ENCODE results near the gene CLASRP.

DNA sequence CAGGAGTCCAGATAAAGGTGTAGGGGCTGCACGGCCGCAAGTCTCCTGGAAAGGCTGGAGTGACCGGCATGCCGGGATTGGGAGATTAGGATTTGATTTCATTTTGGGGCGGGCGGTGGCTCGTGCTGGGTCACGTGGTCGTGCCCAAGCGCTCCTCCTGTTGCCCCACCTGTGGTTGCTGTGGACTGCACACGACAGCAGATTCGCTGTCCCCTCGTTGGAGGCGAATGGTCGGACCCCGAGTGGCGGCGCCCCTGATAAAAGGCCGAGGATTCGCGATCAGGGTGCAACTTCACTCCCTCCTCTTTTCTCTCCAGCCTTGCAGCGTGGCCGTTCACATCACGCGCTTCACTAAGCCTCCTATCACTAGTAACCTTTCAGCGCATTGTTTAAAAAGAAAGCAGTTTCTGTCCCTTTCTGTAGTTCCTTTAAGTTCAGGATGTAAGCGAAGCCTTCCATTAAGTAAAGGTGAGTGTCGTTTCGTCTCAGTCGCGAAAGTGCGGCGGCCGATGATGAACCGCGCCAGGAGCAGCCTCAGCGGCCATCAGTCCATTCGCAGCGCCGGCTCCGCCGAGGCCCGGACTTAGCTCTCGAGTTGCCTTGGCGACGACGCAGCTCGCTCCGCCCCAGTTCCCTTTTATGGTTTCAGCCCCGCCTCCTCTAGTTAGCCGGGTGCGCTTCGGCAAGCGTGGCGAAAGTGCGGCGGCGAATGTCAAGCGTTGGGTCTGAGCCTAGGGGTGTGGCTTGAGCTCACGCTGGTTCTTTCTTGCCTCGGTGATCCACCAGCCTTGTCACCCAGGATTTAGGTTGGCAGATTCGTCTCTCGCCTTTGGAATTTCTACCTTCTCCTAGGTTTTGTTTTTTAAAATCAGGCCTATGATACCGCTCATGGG is 52.4 kb downstream of the CLASRP start:
- TF ChIP-seq CBX8 (IDR thresholded peaks at IDR 0.05; ENCODE audit: borderline replicate concordance, low read depth, low read length), result no peak
- TF ChIP-seq NRF1 (IDR thresholded peaks at IDR 0.05; ENCODE audit: low read depth, low read length), result no peak
- TF ChIP-seq, protein P1, sequence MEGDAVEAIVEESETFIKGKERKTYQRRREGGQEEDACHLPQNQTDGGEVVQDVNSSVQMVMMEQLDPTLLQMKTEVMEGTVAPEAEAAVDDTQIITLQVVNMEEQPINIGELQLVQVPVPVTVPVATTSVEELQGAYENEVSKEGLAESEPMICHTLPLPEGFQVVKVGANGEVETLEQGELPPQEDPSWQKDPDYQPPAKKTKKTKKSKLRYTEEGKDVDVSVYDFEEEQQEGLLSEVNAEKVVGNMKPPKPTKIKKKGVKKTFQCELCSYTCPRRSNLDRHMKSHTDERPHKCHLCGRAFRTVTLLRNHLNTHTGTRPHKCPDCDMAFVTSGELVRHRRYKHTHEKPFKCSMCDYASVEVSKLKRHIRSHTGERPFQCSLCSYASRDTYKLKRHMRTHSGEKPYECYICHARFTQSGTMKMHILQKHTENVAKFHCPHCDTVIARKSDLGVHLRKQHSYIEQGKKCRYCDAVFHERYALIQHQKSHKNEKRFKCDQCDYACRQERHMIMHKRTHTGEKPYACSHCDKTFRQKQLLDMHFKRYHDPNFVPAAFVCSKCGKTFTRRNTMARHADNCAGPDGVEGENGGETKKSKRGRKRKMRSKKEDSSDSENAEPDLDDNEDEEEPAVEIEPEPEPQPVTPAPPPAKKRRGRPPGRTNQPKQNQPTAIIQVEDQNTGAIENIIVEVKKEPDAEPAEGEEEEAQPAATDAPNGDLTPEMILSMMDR (IDR thresholded peaks at IDR 0.05; ENCODE audit: control extremely low read depth in 1 of 3, insufficient read depth in 1 of 3, low read depth in 1 of 3, low read length in 3 of 3), result no peak
- peak; percentile 62 to 76 for TF ChIP-seq POLR2A (IDR thresholded peaks at IDR 0.05; ENCODE audit: control extremely low read depth in 1 of 2, low read depth in 2 of 2, low read length in 2 of 2)
- TF ChIP-seq, protein P2, sequence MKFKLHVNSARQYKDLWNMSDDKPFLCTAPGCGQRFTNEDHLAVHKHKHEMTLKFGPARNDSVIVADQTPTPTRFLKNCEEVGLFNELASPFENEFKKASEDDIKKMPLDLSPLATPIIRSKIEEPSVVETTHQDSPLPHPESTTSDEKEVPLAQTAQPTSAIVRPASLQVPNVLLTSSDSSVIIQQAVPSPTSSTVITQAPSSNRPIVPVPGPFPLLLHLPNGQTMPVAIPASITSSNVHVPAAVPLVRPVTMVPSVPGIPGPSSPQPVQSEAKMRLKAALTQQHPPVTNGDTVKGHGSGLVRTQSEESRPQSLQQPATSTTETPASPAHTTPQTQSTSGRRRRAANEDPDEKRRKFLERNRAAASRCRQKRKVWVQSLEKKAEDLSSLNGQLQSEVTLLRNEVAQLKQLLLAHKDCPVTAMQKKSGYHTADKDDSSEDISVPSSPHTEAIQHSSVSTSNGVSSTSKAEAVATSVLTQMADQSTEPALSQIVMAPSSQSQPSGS (IDR thresholded peaks at IDR 0.05; ENCODE audit: low read length), result no peak
- TF ChIP-seq CHD1 (IDR thresholded peaks at IDR 0.05; ENCODE audit: low read depth, low read length), result no peak
- TF ChIP-seq SP1 (IDR thresholded peaks at IDR 0.05; ENCODE audit: low read depth, low read length), result peak; percentile 75; the same call in 1 of the 2 replicates
- TF ChIP-seq ASH2L (IDR thresholded peaks at IDR 0.05; ENCODE audit: low read length), result no peak
- peak; percentile 97 for TF ChIP-seq POLR2AphosphoS5 (IDR thresholded peaks at IDR 0.05; ENCODE audit: low read depth, low read length)
- TF ChIP-seq TAF1 (IDR thresholded peaks at IDR 0.05; ENCODE audit: low read depth, low read length), result peak; percentile 71

Measured in H1 (cell line).